Activated T-helper 17 cell treated with anti-CD3 and anti-CD28 coated beads, Interleukin-2, amount 50 U/mL, for 72 hours (primary cell): Measurements from ENCODE around the gene APBB2. TPM values are rescaled to one million over a fixed set of nuclear protein-coding genes. Genes with fewer than 3 reads are reported as not detected.
A peak's percentile ranks its signal among the peaks of the same experiment; 100 is the strongest.
"Not testable (repeated sequence)": the region's sequence is repeated elsewhere in the genome, so short reads cannot be mapped to it uniquely, and the experiment has no call there.

Source experiments
- ATAC-seq: fragments of 150-1000 bp; cut with Tn5 transposase; replicated peaks from 2 replicates; pipeline ENCODE4 v1.10.0; 2021; ENCODE audit warnings: mild to moderate bottlenecking, moderate library complexity
- H3K27ac Mint-ChIP-seq: one replicate; pipeline ENCODE4 v1.8.0; 2022; ENCODE audit warnings: mixed read lengths
- H3K27me3 Mint-ChIP-seq: one replicate; pipeline ENCODE4 v1.8.0; 2022; ENCODE audit warnings: mixed read lengths
- H3K36me3 Mint-ChIP-seq: one replicate; pipeline ENCODE4 v1.8.0; 2022; ENCODE audit warnings: low read depth, mild to moderate bottlenecking, mixed read lengths
- H3K4me1 Mint-ChIP-seq: one replicate; pipeline ENCODE4 v1.8.0; 2022; ENCODE audit warnings: mixed read lengths
- H3K4me3 Mint-ChIP-seq: one replicate; pipeline ENCODE4 v1.8.0; 2022; ENCODE audit warnings: mild to moderate bottlenecking, mixed read lengths
- H3K9me3 Mint-ChIP-seq: one replicate; pipeline ENCODE4 v1.8.0; 2022; ENCODE audit warnings: mixed read lengths
- total RNA-seq, 2 donors: library from RNA; stranded (reverse); gene quantifications; one replicate each; pipeline ENCODE4 v1.2.3, GENCODE V29; 2022

The APBB2 gene
- total RNA-seq, 2 donors from 2014 or later, result 1.6 to 3.0 TPM

DNA sequence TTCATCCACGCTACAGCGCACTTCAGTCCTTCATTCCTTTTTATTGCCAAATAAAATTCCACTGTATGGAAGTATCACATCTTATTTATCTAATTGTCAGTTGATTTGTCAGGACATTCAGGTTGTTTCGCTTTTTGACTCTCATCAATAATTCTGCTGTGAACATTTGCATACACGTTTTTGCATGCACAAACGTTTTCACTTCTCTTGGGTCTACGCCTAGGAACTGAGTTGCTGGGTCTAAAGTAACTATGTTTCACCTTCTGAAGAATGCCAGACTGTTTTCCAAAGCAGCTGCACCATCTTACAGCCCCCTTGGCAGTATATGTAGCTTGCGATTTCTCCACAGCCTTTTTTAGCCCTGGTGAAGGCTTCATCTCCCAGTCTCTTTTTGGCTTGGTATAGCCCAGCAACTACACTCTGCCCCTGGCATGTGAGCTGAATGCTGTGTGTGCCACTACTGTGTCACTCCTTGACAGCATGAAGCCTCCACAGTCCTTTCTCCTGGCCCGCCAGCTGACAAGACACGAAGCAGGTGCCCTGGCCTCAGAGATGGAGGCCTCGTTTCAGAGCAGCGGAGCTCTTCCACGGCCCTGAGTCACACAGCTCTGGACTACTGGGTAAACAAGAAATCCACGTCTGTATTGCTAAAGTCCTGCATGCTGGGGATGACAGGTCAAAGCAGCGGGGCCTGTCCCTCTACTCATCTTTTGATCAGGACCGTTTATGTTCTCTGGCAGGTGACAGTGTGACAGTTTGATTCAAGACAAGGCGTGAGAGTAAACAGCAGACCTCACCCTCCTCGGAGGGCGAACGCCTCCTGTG, 389.1 kb downstream of the APBB2 start:
- Mint-ChIP-seq H3K36me3 (no peaks in the 10 kb centered on the region), H3K27me3 (peaks cover 12% of the 10 kb centered on the region), H3K4me1 (peaks cover 6% of the 10 kb centered on the region), H3K9me3 (peaks cover 5% of the 10 kb centered on the region), H3K27ac (no peak overlapping the region), H3K4me3 (no peak overlapping the region)
- no peak for ATAC-seq

DNA sequence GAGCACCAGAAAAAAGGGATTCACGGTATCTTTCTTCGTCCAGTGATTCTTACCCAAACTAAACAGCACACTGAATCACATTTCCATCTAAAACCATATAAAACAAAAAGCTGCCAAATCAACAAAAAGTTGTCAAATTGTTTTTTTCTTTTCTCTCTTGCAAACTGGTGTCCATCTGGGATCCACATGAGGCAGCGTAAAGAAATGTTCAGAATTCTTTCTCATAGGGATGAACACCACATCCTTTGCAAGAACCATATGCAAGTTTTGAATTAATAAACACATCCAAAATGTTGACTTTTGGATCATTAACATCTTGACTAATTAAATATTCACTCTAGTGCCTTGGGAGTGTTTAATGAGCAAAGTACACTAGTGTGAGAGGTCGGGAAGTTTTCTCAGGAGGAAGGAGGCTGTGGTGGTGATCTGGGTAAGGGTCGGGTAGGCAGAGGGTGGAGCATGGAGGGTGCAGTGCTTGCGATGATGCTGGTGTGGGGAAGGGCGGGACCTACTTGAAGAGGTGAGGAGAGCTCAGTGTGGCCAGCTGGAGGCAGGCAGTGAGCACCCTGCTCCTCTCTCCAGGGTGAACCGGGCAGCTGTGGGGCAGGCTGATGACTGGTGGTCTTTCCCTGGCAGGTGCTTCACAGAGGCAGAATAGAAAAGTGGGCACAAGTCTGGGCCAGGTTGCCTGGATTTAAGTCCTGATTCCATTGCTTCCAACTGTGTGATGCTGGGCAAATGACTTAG, 391.7 kb downstream of the APBB2 start:
- no peak for ATAC-seq
- Mint-ChIP-seq H3K27ac (no peak overlapping the region), H3K9me3 (no peaks in the 10 kb centered on the region), H3K4me3 (no peak overlapping the region), H3K27me3 (peaks cover 3% of the 10 kb centered on the region), H3K4me1 (no peaks in the 10 kb centered on the region), H3K36me3 (no peaks in the 10 kb centered on the region)

DNA sequence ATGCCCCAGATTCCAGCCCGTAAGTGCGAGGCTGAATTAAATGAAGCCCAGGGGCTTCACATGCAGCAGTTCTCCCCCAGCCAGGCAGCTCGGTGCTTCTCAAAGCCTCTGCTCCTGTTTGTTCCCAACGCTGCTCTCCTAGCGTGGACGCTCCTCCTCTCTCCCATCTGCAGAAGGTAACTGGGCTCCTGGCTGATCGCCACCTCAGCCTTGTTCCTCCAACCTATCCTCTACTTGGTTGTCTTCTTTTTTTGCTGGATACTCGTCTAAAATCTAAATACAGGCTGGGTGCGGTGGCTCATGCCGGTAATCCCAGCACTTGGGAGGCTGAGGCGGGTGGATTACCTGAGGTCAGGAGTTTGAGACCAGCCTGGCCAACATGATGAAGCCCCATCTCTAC, 394.2 kb downstream of the APBB2 start:
- H3K4me3 Mint-ChIP-seq, result no peak overlapping the region
- no peak overlapping the region for H3K27ac Mint-ChIP-seq
- H3K27me3 Mint-ChIP-seq, result peaks cover 3% of the 10 kb centered on the region
- H3K4me1 Mint-ChIP-seq, result no peaks in the 10 kb centered on the region
- no peaks in the 10 kb centered on the region for H3K9me3 Mint-ChIP-seq
- no peak for ATAC-seq
- H3K36me3 Mint-ChIP-seq, result no peaks in the 10 kb centered on the region

GRCh38 chr4:40817157-40817556, 397.2 kb downstream of the APBB2 start:
- not testable (repeated sequence) for ATAC-seq, H3K36me3 Mint-ChIP-seq, H3K27me3 Mint-ChIP-seq, H3K9me3 Mint-ChIP-seq, H3K4me3 Mint-ChIP-seq, H3K27ac Mint-ChIP-seq, H3K4me1 Mint-ChIP-seq

- no peak for ATAC-seq
- Mint-ChIP-seq H3K27me3 (peaks cover 4% of the 10 kb centered on the region), H3K9me3 (no peaks in the 10 kb centered on the region), H3K4me1 (no peaks in the 10 kb centered on the region), H3K4me3 (no peak overlapping the region), H3K36me3 (no peaks in the 10 kb centered on the region), H3K27ac (no peak overlapping the region)
Observed at GRCh38 chr4:40812856-40813255, 401.5 kb downstream of the APBB2 start.

- no peaks in the 10 kb centered on the region for H3K36me3 Mint-ChIP-seq
Observed at GRCh38 chr4:40812386-40812785, 402.0 kb downstream of the APBB2 start.

DNA sequence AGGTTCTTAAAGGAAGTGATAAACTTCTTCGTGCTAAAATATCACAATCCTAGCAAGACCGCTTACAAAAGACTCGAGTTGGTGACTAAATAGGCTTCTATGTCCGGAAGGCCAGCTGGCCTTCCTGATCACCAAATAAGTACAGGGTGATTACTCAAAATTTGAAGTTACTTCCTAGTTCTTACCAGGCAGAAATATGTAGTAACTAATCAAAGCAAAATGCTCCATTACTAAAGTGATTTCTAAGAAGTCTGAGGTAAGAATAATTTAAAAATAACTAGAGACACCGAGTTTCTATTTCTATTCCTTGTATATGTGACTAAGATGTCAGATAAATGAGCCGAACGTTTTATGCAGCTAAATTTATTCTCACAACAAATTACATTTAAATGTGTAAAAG, 402.4 kb downstream of the APBB2 start:
- no peaks in the 10 kb centered on the region for H3K9me3 Mint-ChIP-seq
- no peaks in the 10 kb centered on the region for H3K4me1 Mint-ChIP-seq
- H3K27ac Mint-ChIP-seq, result no peak overlapping the region
- no peaks in the 10 kb centered on the region for H3K36me3 Mint-ChIP-seq
- no peak for ATAC-seq
- peaks cover 5% of the 10 kb centered on the region for H3K27me3 Mint-ChIP-seq
- H3K4me3 Mint-ChIP-seq, result no peak overlapping the region

More at GRCh38 chr4:40812386-40812785, 402.0 kb downstream of the APBB2 start:
- H3K9me3 Mint-ChIP-seq, result no peaks in the 10 kb centered on the region
- no peak overlapping the region for H3K27ac Mint-ChIP-seq
- ATAC-seq, result no peak
- peaks cover 4% of the 10 kb centered on the region for H3K27me3 Mint-ChIP-seq
- no peak overlapping the region for H3K4me3 Mint-ChIP-seq
- H3K4me1 Mint-ChIP-seq, result no peaks in the 10 kb centered on the region

DNA sequence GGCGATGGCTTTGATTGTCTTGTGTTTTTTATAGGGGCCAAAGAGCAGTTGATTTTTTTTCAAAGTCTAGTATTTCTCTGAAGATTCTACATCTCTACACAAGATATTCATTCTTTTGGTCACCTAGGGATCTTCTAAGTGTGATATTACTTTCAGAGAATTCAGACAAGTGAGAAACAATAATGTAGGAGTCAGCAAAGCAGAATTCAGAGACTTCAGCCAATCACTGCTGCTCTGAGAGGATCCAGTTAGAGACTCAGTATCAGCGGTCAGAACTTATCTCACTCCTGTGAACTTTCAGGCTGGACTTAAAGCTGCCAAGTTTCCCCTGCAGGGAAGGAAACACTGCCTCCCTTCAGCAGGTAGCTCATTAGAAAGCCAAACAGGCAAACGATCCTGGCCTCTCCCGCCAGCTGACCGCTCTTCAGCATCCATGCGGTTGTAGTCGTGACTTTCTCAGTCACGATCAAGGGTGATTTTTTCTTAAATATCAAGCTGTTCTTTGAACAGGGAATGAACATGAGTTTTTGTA, 405.4 kb downstream of the APBB2 start:
- peaks cover 7% of the 10 kb centered on the region for H3K27me3 Mint-ChIP-seq
- H3K4me3 Mint-ChIP-seq, result no peak overlapping the region

GRCh38 chr4:40804598-40804997, 409.7 kb downstream of the APBB2 start:
- H3K9me3 Mint-ChIP-seq, result no peaks in the 10 kb centered on the region
- no peaks in the 10 kb centered on the region for H3K4me1 Mint-ChIP-seq
- H3K27me3 Mint-ChIP-seq, result peaks cover 10% of the 10 kb centered on the region
- H3K36me3 Mint-ChIP-seq, result no peaks in the 10 kb centered on the region
- H3K27ac Mint-ChIP-seq, result no peak overlapping the region
- no peak overlapping the region for H3K4me3 Mint-ChIP-seq
- ATAC-seq, result no peak

More for the DNA sequence above, 405.4 kb downstream of the APBB2 start:
- H3K9me3 Mint-ChIP-seq, result no peaks in the 10 kb centered on the region
- H3K4me1 Mint-ChIP-seq, result no peaks in the 10 kb centered on the region
- H3K27ac Mint-ChIP-seq, result no peak overlapping the region
- ATAC-seq, result no peak
- H3K36me3 Mint-ChIP-seq, result no peaks in the 10 kb centered on the region

- H3K4me1 Mint-ChIP-seq, result no peaks in the 10 kb centered on the region
- H3K4me3 Mint-ChIP-seq, result no peak overlapping the region
- H3K36me3 Mint-ChIP-seq, result no peaks in the 10 kb centered on the region
- peaks cover 3% of the 10 kb centered on the region for H3K27me3 Mint-ChIP-seq
- H3K9me3 Mint-ChIP-seq, result no peaks in the 10 kb centered on the region
- H3K27ac Mint-ChIP-seq, result no peak overlapping the region
- peak; percentile 35 for ATAC-seq
Observed at GRCh38 chr4:40800064-40800463, 414.3 kb downstream of the APBB2 start.

DNA sequence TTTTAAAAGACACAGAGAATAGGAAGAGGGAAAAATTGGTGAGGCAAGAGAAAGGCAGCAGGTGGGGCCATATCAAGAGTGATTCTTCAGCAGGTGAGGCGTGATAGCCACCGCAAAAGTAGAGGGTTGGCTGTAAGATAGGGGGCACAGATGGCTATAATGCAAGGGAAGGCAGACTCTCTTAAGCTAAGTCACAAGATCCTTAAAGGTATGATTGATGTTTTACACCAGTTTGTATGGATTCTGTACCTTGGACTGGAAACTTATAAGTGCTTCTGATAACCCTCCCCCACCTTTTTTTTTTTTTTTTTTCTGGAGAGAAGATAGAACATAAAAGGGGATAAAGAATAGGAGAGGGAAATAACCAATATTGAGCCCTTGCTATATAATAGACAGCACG, 424.6 kb downstream of the APBB2 start:
- Mint-ChIP-seq H3K27ac (no peak overlapping the region), H3K4me3 (no peak overlapping the region), H3K4me1 (no peaks in the 10 kb centered on the region), H3K9me3 (no peaks in the 10 kb centered on the region), H3K27me3 (peaks cover 6% of the 10 kb centered on the region), H3K36me3 (no peaks in the 10 kb centered on the region)
- ATAC-seq, result no peak

- H3K27me3 Mint-ChIP-seq, result peaks cover 12% of the 10 kb centered on the region
- no peak overlapping the region for H3K27ac Mint-ChIP-seq
- ATAC-seq, result no peak
- no peaks in the 10 kb centered on the region for H3K9me3 Mint-ChIP-seq
- H3K36me3 Mint-ChIP-seq, result no peaks in the 10 kb centered on the region
- H3K4me3 Mint-ChIP-seq, result no peak overlapping the region
- no peaks in the 10 kb centered on the region for H3K4me1 Mint-ChIP-seq
Observed at GRCh38 chr4:40789031-40789430, 425.3 kb downstream of the APBB2 start.

- no peaks in the 10 kb centered on the region for H3K9me3 Mint-ChIP-seq
- no peak overlapping the region for H3K4me3 Mint-ChIP-seq
- no peaks in the 10 kb centered on the region for H3K4me1 Mint-ChIP-seq
- no peak overlapping the region for H3K27ac Mint-ChIP-seq
- no peak for ATAC-seq
- H3K36me3 Mint-ChIP-seq, result no peaks in the 10 kb centered on the region
- peaks cover 12% of the 10 kb centered on the region for H3K27me3 Mint-ChIP-seq
Observed at GRCh38 chr4:40788331-40788730, 426.0 kb downstream of the APBB2 start.

DNA sequence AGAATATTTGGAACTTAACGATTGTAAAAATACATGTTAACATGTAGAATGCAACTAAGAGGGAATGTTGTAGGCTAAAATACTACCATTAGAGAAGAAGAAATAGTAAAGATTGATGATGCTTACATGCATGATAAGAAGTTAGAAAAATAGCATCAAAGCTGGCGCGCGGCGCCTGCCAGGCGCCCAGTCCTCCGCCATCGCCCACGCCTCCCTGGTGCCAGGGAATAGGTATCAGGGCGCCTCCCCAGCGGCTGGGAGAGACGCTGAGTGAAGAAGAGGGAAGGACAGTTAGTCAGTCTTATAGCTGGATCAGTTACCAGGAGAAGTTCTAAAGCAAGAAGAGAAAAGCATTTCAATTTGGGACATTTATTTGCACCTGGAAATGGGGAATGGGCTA, 428.6 kb downstream of the APBB2 start:
- no peaks in the 10 kb centered on the region for H3K4me1 Mint-ChIP-seq
- no peak for ATAC-seq
- H3K27me3 Mint-ChIP-seq, result peaks cover 12% of the 10 kb centered on the region
- no peaks in the 10 kb centered on the region for H3K36me3 Mint-ChIP-seq
- H3K4me3 Mint-ChIP-seq, result no peak overlapping the region
- H3K27ac Mint-ChIP-seq, result no peak overlapping the region
- H3K9me3 Mint-ChIP-seq, result no peaks in the 10 kb centered on the region

GRCh38 chr4:40782876-40783275, 431.5 kb downstream of the APBB2 start:
- Mint-ChIP-seq H3K27me3 (peaks cover 12% of the 10 kb centered on the region), H3K4me1 (no peaks in the 10 kb centered on the region), H3K4me3 (no peak overlapping the region), H3K9me3 (no peaks in the 10 kb centered on the region), H3K36me3 (no peaks in the 10 kb centered on the region), H3K27ac (no peak overlapping the region)
- no peak for ATAC-seq
